Rectal smooth muscle tissue (tissue), 1 donor: Measurements from ENCODE around the gene VSIG8.
A peak's percentile ranks its signal among the peaks of the same experiment; 100 is the strongest.

Experiments
- H3K27ac ChIP-seq: one replicate; pipeline ENCODE4 v1.7.0; 2013; ENCODE audit warnings: low read depth, low read length, inconsistent platforms
- H3K27me3 ChIP-seq: one replicate; pipeline ENCODE4 v1.7.0; 2013; ENCODE audit warnings: low read length; ENCODE audit not compliant: control insufficient read depth, insufficient read depth
- H3K36me3 ChIP-seq: one replicate; pipeline ENCODE4 v1.7.0; 2013; ENCODE audit warnings: low read length; ENCODE audit not compliant: control insufficient read depth, insufficient read depth
- H3K4me1 ChIP-seq: one replicate; pipeline ENCODE4 v1.7.0; 2013; ENCODE audit warnings: low read length; ENCODE audit not compliant: control insufficient read depth, insufficient read depth
- H3K4me3 ChIP-seq: one replicate; pipeline ENCODE4 v1.7.0; 2013; ENCODE audit warnings: low read length
- H3K9ac ChIP-seq: one replicate; pipeline ENCODE4 v1.7.0; 2013; ENCODE audit warnings: low read length

VSIG8 gene

GRCh38 chr1:159866066-159866465 is 3.6 kb upstream of the VSIG8 start:
- Histone ChIP-seq H3K27ac (no peak overlapping the region), H3K4me3 (no peak overlapping the region), H3K4me1 (peaks cover 7% of the 10 kb centered on the region), H3K9ac (no peak overlapping the region), H3K36me3 (no peaks in the 10 kb centered on the region), H3K27me3 (no peaks in the 10 kb centered on the region)

GRCh38 chr1:159864262-159864661 is 1.8 kb upstream of the VSIG8 start:
- no peak overlapping the region for H3K9ac ChIP-seq
- no peak overlapping the region for H3K4me3 ChIP-seq
- H3K4me1 ChIP-seq = peaks cover 7% of the 10 kb centered on the region
- no peak overlapping the region for H3K27ac ChIP-seq
- H3K27me3 ChIP-seq = no peaks in the 10 kb centered on the region
- H3K36me3 ChIP-seq = no peaks in the 10 kb centered on the region

- H3K4me1 ChIP-seq = no peaks in the 10 kb centered on the region
- H3K27ac ChIP-seq = no peak overlapping the region
- no peaks in the 10 kb centered on the region for H3K36me3 ChIP-seq
- no peak overlapping the region for H3K4me3 ChIP-seq
- no peak overlapping the region for H3K9ac ChIP-seq
- H3K27me3 ChIP-seq = no peaks in the 10 kb centered on the region
These were observed 426 bp downstream of the VSIG8 start for GRCh38 chr1:159862031-159862430.

- no peaks in the 10 kb centered on the region for H3K4me1 ChIP-seq
- no peaks in the 10 kb centered on the region for H3K27me3 ChIP-seq
- H3K9ac ChIP-seq = no peak overlapping the region
- H3K36me3 ChIP-seq = no peaks in the 10 kb centered on the region
- H3K4me3 ChIP-seq = no peak overlapping the region
- no peak overlapping the region for H3K27ac ChIP-seq
These were observed 1.2 kb downstream of the VSIG8 start for GRCh38 chr1:159861218-159861617.

- Histone ChIP-seq H3K4me1 (no peaks in the 10 kb centered on the region), H3K27me3 (no peaks in the 10 kb centered on the region), H3K9ac (no peak overlapping the region), H3K27ac (no peak overlapping the region), H3K4me3 (no peak overlapping the region), H3K36me3 (no peaks in the 10 kb centered on the region)
These were observed 2.0 kb downstream of the VSIG8 start for GRCh38 chr1:159860456-159860855.

- H3K4me1 ChIP-seq = no peaks in the 10 kb centered on the region
- no peaks in the 10 kb centered on the region for H3K36me3 ChIP-seq
- H3K27me3 ChIP-seq = no peaks in the 10 kb centered on the region
- no peak overlapping the region for H3K9ac ChIP-seq
- no peak overlapping the region for H3K4me3 ChIP-seq
- H3K27ac ChIP-seq = no peak overlapping the region
These were observed 2.6 kb downstream of the VSIG8 start for GRCh38 chr1:159859767-159860322.

GRCh38 chr1:159857889-159858288 is 4.6 kb downstream of the VSIG8 start:
- no peak overlapping the region for H3K4me3 ChIP-seq
- peaks cover 6% of the 10 kb centered on the region for H3K4me1 ChIP-seq
- no peaks in the 10 kb centered on the region for H3K27me3 ChIP-seq
- no peak overlapping the region for H3K27ac ChIP-seq
- no peaks in the 10 kb centered on the region for H3K36me3 ChIP-seq
- H3K9ac ChIP-seq = no peak overlapping the region

GRCh38 chr1:159856576-159856975 is 5.9 kb downstream of the VSIG8 start:
- H3K9ac ChIP-seq = no peak overlapping the region
- no peak overlapping the region for H3K27ac ChIP-seq
- no peaks in the 10 kb centered on the region for H3K27me3 ChIP-seq
- peaks cover 6% of the 10 kb centered on the region for H3K4me1 ChIP-seq
- H3K4me3 ChIP-seq = no peak overlapping the region
- no peaks in the 10 kb centered on the region for H3K36me3 ChIP-seq

GRCh38 chr1:159855709-159856108 is 6.7 kb downstream of the VSIG8 start:
- peak overlapping the region; percentile 98 for H3K27ac ChIP-seq
- H3K4me3 ChIP-seq = peak overlapping the region; percentile 83
- no peaks in the 10 kb centered on the region for H3K36me3 ChIP-seq
- H3K9ac ChIP-seq = no peak overlapping the region
- no peaks in the 10 kb centered on the region for H3K27me3 ChIP-seq
- H3K4me1 ChIP-seq = peaks cover 6% of the 10 kb centered on the region

GRCh38 chr1:159854693-159855192 is 7.7 kb downstream of the VSIG8 start:
- Histone ChIP-seq H3K27ac (peak overlapping the region; percentile 98), H3K27me3 (no peaks in the 10 kb centered on the region), H3K36me3 (no peaks in the 10 kb centered on the region), H3K4me3 (peak overlapping the region; percentile 83), H3K9ac (peak overlapping the region; percentile 94), H3K4me1 (peaks cover 6% of the 10 kb centered on the region)

GRCh38 chr1:159854116-159854692 is 8.3 kb downstream of the VSIG8 start:
- Histone ChIP-seq H3K4me1 (peaks cover 6% of the 10 kb centered on the region), H3K27ac (peak overlapping the region; percentile 98), H3K36me3 (no peaks in the 10 kb centered on the region), H3K9ac (peak overlapping the region; percentile 94), H3K27me3 (no peaks in the 10 kb centered on the region), H3K4me3 (peak overlapping the region; percentile 83)

- Histone ChIP-seq H3K4me1 (peaks cover 6% of the 10 kb centered on the region), H3K9ac (no peak overlapping the region), H3K4me3 (peak overlapping the region; percentile 83), H3K27ac (peak overlapping the region; percentile 98), H3K36me3 (no peaks in the 10 kb centered on the region), H3K27me3 (no peaks in the 10 kb centered on the region)
These were observed 8.9 kb downstream of the VSIG8 start for GRCh38 chr1:159853417-159854115.
